Kidney glomerular epithelial cell (primary cell): ENCODE results near the gene CHRNE.
A peak's percentile ranks its signal among the peaks of the same experiment; 100 is the strongest.
"Not testable (repeated sequence)": the region's sequence is repeated elsewhere in the genome, so short reads cannot be mapped to it uniquely, and the experiment has no call there.

Experiments used
- DNase-seq: peaks from one replicate; lab custom pipeline; 2025; lab: John Stamatoyannopoulos, UW

The CHRNE gene

GRCh38 chr17:4939796-4940554 is 37.1 kb upstream of the CHRNE start, which contains the start of the genes RNF167 and SLC25A11:
Gene RNF167 (plus strand): TSS chr17:4940268. CDS start chr17:4940910, 642 bp downstream.
Gene SLC25A11 (minus strand): TSS chr17:4940046. CDS start chr17:4939910, 136 bp downstream.
- peak; percentile 98 for DNase-seq

DNA sequence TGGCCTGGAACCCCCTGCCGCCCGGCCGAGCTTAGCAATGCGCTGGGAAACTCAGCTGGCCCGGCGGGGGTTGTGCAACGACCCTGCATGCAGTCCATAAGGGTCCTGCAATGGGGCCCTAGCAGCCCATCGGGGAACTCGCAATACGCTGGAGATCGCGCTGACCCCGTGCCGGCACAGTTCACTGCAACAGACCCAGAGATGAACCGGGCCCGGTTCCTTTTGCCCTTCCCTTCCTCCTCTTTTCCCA is 36.6 kb upstream of the CHRNE start:
- DNase-seq: no peak

DNA sequence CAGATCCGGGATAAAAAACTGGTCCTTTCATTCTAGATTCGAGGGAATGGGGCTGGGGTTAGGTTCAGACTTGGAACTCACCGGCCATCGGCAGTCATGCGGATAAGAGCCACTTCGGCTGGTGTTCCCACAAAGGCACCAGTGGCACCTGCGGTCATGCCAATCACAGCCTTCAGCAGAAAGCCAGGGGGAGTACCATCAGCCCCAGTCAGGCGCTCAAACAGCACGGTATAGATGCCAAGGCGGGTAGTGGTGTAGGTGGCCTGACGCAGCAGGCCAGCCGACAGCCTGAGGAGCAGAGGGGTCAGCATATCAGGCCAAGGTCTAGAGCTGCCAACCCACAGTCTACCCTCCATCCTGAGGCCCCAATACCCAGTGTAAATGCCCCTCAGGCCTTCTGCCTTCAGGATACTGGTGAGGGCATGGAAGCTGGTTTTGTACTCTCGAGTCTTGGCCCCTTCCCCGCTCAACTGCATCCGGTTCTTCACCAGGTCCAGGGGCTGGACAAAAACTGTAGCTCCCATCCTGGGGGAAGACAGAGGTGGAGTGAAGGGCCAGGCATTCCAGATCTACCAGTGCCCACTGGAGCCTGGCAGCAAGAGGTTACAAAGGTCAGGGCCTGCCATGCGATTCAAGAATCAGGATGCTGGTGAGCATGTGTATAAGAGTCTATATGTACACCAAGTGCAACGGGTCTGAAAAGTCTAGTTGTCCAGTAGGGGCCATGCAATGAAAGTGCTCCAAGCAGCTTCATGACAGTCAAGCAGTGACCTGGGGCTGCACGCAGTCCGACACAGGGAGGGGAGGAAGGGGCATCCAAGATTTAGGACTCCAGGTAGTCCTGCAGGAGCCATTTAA is 36.0 kb upstream of the CHRNE start:
- DNase-seq: no peak

GRCh38 chr17:4938069-4938491 is 35.2 kb upstream of the CHRNE start:
- DNase-seq: no peak

DNA sequence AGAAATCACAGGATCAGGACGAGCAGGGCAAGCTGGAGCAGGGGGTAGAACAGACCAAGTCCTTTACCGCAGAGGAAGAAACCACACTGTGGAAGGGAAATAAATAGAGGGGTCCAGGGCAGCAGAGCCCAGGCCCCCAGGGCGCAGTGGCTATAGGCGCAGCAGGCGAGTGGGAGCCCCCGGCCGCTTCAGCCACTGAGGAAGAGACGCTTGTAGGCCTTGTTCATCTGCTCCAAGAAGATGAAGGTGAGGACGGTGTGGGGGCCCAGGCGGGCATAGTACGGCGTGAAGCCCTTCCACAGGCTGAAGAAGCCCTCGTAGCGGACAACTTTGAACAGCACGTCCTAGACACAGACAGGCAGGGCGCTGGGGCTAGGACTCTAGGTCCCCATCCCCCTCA is 34.7 kb upstream of the CHRNE start:
- no peak for DNase-seq

DNA sequence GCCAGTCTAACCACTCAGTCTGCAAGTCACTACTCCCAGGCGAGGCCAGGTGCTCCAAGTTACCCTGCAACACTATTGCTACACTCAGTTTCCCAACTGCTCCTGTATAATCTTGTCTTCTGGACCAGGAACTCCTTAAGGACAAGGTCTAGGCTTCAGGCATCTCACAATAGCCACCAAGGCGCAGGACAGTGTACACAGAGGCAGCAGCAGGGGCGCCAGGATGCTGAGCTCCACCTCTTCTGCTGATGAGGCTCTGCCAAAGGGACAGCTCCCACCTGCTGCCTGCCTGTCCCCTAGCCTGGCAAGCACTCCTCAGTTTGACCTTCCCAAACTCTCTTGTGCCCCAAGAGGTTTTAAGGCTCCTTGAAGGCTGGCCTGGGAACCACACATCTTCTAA is 33.5 kb upstream of the CHRNE start:
- DNase-seq: no peak

DNA sequence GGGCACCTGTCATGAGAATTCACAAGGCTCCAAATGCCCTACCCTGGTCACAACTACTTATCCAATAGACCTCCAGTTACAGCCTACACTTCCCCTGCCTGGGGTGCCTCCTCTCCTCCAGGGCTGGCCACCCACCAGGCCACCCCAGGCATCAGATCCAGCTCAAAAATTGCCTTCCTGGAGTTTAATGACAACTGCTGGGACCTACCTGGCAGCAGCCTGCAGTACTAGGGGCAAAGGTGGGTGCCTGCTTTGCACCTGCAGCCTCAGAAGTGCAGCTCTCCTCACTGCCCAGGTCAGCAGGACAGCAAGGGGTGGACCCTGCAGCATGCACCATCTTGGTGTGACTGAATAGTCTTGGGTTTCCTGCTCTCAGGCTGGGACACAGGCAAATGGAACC is 32.8 kb upstream of the CHRNE start:
- DNase-seq: no peak

GRCh38 chr17:4934173-4934979 is 31.5 kb upstream of the CHRNE start:
- no peak for DNase-seq

DNA sequence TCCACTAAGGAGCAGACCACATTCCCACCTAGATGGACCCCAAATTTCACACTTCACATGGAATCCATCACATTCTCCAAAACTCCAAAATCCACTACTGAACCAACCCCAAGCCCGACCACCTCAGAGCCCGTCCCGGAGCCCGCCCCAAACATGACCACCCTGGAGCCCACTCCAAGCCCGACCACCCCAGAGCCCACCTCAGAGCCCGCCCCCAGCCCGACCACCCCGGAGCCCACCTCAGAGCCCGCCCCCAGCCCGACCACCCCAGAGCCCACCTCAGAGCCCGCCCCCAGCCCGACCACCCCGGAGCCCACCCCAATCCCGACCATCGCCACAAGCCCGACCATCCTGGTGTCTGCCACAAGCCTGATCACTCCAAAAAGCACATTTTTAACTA is 30.7 kb upstream of the CHRNE start:
- DNase-seq: no peak

DNA sequence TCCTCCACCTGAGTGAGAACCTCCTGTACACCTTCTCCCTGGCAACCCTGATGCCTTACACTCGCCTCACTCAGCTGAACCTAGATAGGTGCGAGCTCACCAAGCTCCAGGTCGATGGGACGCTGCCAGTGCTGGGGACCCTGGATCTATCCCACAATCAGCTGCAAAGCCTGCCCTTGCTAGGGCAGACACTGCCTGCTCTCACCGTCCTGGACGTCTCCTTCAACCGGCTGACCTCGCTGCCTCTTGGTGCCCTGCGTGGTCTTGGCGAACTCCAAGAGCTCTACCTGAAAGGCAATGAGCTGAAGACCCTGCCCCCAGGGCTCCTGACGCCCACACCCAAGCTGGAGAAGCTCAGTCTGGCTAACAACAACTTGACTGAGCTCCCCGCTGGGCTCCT is 29.9 kb upstream of the CHRNE start:
- DNase-seq: no peak

- DNase-seq: no peak
Observed at GRCh38 chr17:4931963-4932362, 29.1 kb upstream of the CHRNE start, which contains the start of gene GP1BA. Gene GP1BA (plus strand): TSS chr17:4932277. CDS start chr17:4932605, 328 bp downstream.

- no peak for DNase-seq
Observed at GRCh38 chr17:4928881-4929280, 26.0 kb upstream of the CHRNE start.

- not testable (repeated sequence) for DNase-seq
Observed at GRCh38 chr17:4926577-4927335, 23.9 kb upstream of the CHRNE start.

DNA sequence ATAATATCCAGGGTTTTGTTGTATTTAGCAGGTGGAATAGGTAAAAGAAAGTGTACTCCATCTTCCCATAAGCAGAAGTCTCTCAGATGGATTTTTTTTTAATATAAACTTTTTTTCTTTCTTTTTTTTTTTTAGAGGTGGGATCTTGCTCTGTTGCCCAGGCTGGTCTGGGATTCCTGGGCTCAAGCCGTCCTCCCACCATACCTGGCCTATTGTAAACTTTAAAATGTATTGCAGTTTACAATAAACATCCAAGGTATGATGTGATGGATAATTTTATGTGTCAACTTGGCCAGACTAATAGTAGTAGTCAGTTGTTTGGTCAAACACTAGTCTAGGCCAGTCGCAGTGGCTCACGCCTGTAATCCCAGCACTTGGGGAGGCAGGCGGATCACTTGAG is 18.4 kb upstream of the CHRNE start:
- DNase-seq: no peak

- DNase-seq: no peak
Observed at GRCh38 chr17:4920351-4921048, 17.6 kb upstream of the CHRNE start.

- DNase-seq: no peak
Observed at GRCh38 chr17:4919511-4920047, 16.7 kb upstream of the CHRNE start.

DNA sequence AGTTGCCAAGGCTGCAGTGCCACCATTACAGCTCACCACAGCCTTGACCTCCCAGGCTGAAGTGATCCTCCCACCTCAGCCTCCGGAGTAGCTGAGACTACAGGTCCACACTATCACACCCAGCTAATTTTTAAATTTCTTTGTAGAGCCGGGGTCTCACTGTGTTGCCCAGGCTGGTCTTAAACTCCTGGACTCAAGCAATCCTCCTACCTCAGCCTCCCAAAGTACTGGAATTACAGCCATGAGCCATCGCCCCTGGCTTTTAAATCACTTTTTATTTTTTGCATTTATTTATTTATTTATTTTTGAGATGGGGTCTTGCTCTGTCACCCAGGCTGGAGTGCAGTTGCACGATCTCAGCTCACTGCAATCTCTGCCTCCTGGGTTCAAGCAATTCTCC is 11.7 kb upstream of the CHRNE start:
- DNase-seq: not testable (repeated sequence)

GRCh38 chr17:4913994-4914393 is 11.1 kb upstream of the CHRNE start:
- DNase-seq: peak; percentile 21

GRCh38 chr17:4908711-4909496 is 6.0 kb upstream of the CHRNE start:
- peak; percentile 93 for DNase-seq

- no peak for DNase-seq
Observed at GRCh38 chr17:4908301-4908700, 5.4 kb upstream of the CHRNE start.
